Stimulated activated CD4-positive, alpha-beta T cell treated with anti-CD3 and anti-CD28 coated beads, Interleukin-15, amount 100 ng/mL, for 48 hours (primary cell): ENCODE data around the gene SLC17A2.

Experiments used
- DNase-seq, 2 donors: peaks; one replicate each; pipeline ENCODE4 v3.0.0-alpha.2; 2020; ENCODE audit warnings: low read depth in 2 of 2

The SLC17A2 gene, protein sequence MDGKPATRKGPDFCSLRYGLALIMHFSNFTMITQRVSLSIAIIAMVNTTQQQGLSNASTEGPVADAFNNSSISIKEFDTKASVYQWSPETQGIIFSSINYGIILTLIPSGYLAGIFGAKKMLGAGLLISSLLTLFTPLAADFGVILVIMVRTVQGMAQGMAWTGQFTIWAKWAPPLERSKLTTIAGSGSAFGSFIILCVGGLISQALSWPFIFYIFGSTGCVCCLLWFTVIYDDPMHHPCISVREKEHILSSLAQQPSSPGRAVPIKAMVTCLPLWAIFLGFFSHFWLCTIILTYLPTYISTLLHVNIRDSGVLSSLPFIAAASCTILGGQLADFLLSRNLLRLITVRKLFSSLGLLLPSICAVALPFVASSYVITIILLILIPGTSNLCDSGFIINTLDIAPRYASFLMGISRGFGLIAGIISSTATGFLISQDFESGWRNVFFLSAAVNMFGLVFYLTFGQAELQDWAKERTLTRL

GRCh38 chr6:25930532-25931410 is at the start of gene SLC17A2:
TSS of gene SLC17A2 (minus strand) at chr6:25930691. CDS start at chr6:25925796, 4,895 bp downstream.
- DNase-seq: no peak

GRCh38 chr6:25975923-25976560 is 45.6 kb upstream of the SLC17A2 start:
- DNase-seq: no peak

DNA sequence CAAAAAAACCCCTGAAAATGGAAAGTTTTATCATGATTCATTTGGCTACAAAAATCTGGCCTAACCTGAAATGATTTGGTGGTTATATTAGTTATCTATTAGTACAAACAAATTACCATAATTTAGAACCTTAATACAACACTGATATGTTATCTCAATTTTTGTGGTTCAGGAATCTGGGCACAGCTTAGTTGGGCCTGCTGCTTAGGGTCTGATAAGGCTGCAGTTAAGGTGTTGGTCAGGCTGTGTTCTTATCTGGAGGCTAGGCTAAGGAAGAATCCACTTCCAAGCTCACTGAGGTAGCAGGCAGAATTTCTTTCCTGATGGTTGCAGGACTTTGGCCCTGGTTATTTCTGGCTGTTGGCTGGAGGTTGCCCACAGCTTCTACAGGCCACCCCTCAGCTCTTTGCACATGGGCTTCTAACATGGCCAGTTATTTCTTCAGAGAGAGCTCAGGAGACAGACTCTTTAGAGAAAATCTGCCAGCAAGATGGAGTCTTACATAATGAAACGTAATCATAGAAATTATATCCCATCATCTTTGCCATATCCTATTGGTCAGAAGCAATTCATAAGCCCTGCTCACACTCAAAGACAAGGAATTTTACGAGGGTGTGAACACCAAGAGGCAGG is 43.5 kb upstream of the SLC17A2 start:
- DNase-seq: no peak

- DNase-seq: no peak
Observed at GRCh38 chr6:25972902-25973301, 42.4 kb upstream of the SLC17A2 start.

DNA sequence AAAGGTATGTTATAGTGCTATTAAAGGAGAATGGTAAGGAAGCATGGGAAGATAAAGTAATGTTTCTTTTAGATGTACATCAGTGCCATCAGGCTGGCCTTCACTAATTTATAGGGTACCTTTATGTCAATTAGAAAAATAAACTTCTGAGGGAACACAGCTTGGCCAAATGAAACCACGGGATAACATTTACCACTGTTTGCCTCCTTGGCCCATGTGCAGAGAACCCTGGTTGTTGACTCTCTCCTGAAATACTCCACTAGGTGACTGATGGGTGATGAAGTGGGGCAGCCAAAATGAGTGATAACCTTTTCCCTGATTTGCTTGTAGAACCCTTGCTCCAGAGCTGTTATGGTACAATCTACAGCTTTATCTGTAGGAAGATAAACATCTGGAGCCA is 41.6 kb upstream of the SLC17A2 start:
- no peak for DNase-seq

DNA sequence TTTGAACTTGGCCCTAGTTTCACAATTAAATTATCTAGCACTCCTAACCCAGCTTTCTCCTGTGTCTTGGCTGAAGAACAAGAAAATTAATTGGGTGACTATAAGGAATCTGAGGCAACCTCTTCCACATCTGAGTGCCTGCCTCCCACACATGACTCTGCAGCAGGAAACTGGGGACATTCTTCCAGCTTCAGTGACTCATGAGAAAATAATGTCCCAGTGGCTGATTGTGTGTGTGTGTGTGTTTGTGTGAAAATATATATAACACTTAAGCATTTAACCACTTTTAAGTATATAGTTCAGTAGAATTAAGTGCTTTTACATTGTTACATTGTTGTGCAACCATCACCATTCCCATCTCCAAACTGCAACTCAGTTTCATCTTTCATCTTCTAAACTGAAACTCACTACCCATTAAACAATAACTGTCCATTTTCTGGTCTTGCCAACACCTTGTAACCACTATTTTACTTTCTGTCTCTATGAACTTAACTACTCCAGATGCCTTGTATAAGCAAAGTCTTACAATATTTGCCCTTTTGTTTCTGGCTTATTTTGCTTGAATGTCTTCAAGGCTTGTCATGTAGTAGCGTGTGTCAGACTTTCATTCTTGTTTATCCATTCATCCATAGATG is 40.8 kb upstream of the SLC17A2 start:
- no peak for DNase-seq

DNA sequence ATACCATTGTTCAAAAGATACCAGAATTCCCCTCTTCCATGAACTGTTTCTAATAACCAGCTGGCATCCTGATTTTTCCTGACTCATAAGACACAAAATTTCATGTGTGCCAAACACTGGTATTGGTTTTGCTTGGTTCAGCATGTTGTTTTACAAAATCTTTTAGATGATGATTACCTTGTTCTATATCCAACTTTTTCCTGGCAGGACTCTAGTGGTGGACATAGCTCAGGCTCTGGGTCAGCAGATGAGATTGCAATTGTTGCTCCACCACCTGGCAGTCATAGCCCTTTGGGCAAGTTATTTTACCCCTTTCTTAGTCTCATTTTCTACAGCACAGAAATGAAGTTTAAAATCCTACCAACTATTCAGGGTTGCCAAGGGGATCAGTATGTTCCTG is 38.3 kb upstream of the SLC17A2 start:
- no peak for DNase-seq

- no peak for DNase-seq
Observed at GRCh38 chr6:25966711-25967110, 36.2 kb upstream of the SLC17A2 start.

- no peak for DNase-seq
Observed at GRCh38 chr6:25965058-25965457, 34.6 kb upstream of the SLC17A2 start.

GRCh38 chr6:25963426-25964123 is 33.1 kb upstream of the SLC17A2 start:
- DNase-seq: no peak

DNA sequence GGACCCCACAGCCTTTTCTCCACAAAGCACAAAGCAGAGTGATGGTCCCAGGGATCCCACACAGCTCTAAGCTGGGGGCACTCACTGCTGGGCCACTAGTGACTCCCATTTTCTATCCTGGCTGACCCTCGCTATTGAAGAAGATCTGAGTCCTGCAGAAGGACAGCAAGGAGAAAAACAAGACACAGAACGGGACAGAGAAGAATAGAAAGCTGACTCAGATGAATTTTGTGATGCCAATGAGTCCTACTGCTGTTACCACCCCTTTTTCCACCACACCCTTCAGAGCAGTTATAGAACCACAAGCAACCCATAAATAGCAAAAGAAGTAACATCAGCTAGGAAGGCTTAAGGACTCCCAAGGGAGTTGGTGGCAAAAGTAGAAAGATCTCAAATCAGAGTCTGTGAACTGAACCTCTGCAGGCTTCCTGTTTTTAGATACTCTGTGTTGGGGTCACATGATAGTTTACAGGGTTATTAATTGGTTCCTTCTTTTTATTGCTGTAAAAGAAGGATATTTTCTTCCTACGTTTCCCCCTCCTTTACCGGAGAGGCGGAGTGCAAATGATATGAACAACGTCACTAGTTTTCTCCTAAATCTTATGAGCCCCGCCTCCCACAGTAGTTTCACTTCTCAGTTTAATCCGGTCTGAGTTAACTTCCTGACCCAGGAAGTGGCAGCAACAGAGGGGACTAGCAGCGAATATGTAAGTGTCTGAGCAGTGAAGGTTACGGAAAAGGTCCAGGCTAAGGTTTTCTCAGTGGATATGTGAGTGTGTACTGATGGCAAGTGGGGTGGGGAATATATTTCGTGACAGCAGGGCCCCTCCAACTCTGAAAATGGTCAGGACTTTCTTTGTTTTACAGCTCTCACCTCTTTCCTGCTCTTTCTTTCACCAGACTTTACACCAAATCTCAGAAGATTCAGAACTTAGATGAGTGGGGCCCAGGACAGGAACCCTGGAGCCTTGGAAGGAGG is 31.9 kb upstream of the SLC17A2 start, which contains the start of gene TRIM38:
Gene TRIM38 (plus strand): TSS at position 654 of the 979 bp plus-strand sequence. CDS start 3,721 bp downstream, outside the sequence.
- DNase-seq: peak; percentile 55 to 62

GRCh38 chr6:25961619-25962148 is 31.2 kb upstream of the SLC17A2 start:
- DNase-seq: no peak

DNA sequence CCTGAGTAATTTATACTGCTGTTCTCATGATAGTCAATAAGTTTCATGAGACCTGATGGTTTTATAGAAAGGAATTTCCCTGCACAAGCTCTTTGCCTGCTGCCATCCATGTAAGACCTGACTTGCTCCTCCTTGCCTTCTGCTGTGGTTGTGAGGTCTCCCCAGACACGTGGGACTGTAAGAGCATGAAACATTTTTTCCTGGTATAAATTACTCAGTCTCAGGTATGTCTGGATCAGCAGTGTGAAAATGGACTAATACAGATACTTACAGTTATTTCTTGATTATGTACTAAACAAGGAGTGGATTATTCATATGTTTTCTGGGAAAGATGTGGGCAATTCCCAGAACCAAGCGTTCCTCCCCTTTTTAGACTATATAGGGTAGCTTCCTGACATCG is 30.2 kb upstream of the SLC17A2 start:
- peak; percentile 42 to 45 for DNase-seq

DNA sequence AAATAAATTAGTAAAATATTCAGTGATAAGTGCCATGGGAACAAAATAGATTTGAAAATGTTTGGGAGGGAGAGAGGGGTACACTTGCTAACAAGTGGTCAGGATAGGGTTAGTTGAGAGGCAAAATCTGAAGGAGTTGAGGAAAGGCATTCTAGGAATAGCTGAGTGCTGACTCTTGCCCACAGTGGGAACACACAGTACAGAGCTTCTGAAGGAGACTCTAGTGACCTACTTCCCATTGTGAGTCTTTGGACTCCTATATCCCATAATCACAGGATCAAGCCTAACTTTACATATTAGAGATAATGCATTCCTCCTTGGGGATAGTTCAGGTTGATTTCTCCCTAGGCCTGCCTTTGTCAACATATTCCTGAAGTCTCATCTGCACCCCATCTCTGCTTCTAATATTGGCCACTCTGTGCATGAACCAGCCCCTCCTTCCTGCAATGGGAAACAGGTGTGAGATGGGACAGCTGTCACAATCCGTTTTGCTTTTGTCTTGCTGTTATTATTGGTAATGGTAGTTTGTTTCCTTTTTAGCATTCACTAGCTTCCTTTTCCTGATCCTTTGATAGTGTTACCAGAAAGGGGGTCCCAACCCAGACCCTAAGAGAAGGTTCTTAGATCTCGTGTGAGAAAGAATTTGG is 29.5 kb upstream of the SLC17A2 start:
- DNase-seq: no peak

DNA sequence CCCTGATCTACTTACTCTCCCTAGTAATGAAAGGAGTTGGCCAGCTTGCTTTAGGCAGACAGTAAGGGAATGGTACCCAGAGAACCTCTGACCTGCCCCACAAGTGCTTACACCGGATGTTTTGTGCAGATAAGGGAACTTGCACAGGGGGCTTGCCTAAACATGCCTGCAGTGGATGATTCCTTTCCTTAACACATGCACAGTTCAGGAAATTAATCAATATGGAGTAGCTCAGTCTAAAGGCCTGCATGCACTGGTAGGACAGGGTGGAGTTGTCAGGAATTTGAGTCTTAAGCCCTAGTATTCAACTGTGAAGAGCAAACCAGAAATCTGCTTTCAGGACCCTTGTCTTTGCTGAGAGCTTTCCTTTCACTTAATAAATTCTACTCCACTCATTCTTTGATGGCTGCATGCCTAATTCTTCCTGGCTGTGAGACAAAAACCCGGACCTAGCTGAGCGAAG is 28.2 kb upstream of the SLC17A2 start:
- no peak for DNase-seq

GRCh38 chr6:25956226-25956625 is 25.7 kb upstream of the SLC17A2 start:
- DNase-seq: no peak

DNA sequence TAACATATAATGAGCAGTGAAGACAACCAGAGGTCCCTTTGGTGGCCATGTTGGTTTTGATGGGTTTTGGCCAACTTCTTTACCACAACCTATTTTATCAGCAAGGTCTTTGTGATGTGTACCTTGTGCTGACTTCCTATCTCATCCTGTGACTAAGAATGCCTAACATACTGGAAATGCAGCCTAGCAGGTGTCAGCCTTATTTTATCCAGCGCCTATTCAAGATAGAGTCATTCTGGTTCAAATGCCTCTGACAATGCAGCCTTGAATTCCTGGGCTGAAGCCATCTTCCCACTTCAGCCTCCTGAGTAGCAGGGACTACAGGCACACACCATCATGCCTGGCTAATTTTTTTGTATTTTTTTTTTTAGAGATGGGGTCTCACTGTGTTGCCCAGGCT is 24.3 kb upstream of the SLC17A2 start:
- no peak for DNase-seq

GRCh38 chr6:25953733-25954132 is 23.2 kb upstream of the SLC17A2 start:
- DNase-seq: no peak
